Panc1 (cell line): ENCODE measurements around the gene DYNC1I1. TPM values are rescaled to one million over a fixed set of nuclear protein-coding genes. Genes with fewer than 3 reads are reported as not detected.

Experiments
- ATAC-seq: fragments of 200-7000 bp; cut with Tn5 transposase; 2 replicates; pipeline ENCODE4 v1.9.1; 2020; ENCODE audit warnings: mild to moderate bottlenecking, moderate library complexity
- BruUV-seq: library from RNA; stranded (reverse); fragments of 400-500 nt; replicated peaks from 2 replicates; lab custom pipeline; 2021; lab: Mats Ljungman, UMichigan
- CTCF ChIA-PET: fragments of 300-600 bp; sonication (Branson Sonifier 250); formaldehyde crosslinking; loops from one replicate; lab custom pipeline; 2022; ENCODE audit warnings: antibody characterized with exemption; lab: Charles Lee
- POLR2A ChIA-PET: fragments of 300-600 bp; sonication (Branson Sonifier 250); formaldehyde crosslinking; loops from one replicate; lab custom pipeline; 2022; ENCODE audit warnings: antibody characterized with exemption; lab: Charles Lee
- DNase-seq: peaks from one replicate; pipeline ENCODE4 v3.0.0-alpha.2; 2010; ENCODE audit warnings: low read depth, low spot score
- H3K27ac ChIP-seq: 2 replicates; pipeline ENCODE4 v1.5.1; 2011; ENCODE audit warnings: mild to moderate bottlenecking, low read length, inconsistent platforms
- H3K27me3 ChIP-seq: fragments of 200-500 bp; sonication (Bioruptor generic); 2 replicates; pipeline ENCODE4 v1.6.0; 2014; ENCODE audit warnings: low read length, inconsistent platforms; ENCODE audit not compliant: control insufficient read depth, insufficient read depth
- H3K36me3 ChIP-seq: fragments of 200-500 bp; sonication (Bioruptor generic); 2 replicates; pipeline ENCODE4 v1.5.1; 2014; ENCODE audit warnings: inconsistent platforms, mild to moderate bottlenecking, low read length, moderate library complexity; ENCODE audit not compliant: control insufficient read depth, insufficient read depth
- H3K4me1 ChIP-seq: 2 replicates; pipeline ENCODE4 v1.5.1; 2011; ENCODE audit warnings: inconsistent platforms, mild to moderate bottlenecking, low read length, moderate library complexity; ENCODE audit not compliant: control insufficient read depth, insufficient read depth
- H3K4me3 ChIP-seq, 2 experiments: 2 replicates each; pipeline ENCODE4 v1.5.1; 2011 to 2012; ENCODE audit warnings: low read depth in 2 of 2, low read length in 2 of 2, mild to moderate bottlenecking in 2 of 2, inconsistent platforms in 1 of 2, moderate library complexity in 1 of 2
- H3K9me3 ChIP-seq: fragments of 200-500 bp; sonication (Bioruptor generic); 2 replicates; pipeline ENCODE4 v1.5.1; 2014; ENCODE audit warnings: low read depth, mild to moderate bottlenecking, inconsistent platforms, low read length, moderate library complexity; ENCODE audit not compliant: control insufficient read depth, insufficient read depth
- POLR2AphosphoS5 ChIP-seq: IDR thresholded peaks from 2 replicates; pipeline ENCODE4 v1.6.1; 2012; ENCODE audit warnings: mild to moderate bottlenecking, low read depth, low read length, moderate library complexity
- SIN3A ChIP-seq: IDR thresholded peaks from 2 replicates; pipeline ENCODE4 v1.6.1; 2012; ENCODE audit warnings: low read depth, mild to moderate bottlenecking, low read length, moderate library complexity, borderline replicate concordance; ENCODE audit not compliant: insufficient read depth
- TCF7L2 ChIP-seq: IDR thresholded peaks from 2 replicates; pipeline ENCODE4 v1.6.1; 2011; ENCODE audit warnings: mild to moderate bottlenecking, low read depth, low read length, inconsistent platforms
- in situ Hi-C: cut with HindIII; loops from 2 replicates; pipeline ENCODE4 v1.10.0; 2016; ENCODE audit warnings: low sequenced_read_pairs, low pct_unique_long_range_greater_than_20kb
- intact Hi-C: fragments of 100-400 bp; cut with micrococcal nuclease; formaldehyde crosslinking; loops from one replicate; pipeline ENCODE4 v1.10.0; 2022; ENCODE audit not compliant: unreplicated experiment
- total RNA-seq: library from RNA; stranded (reverse); gene quantifications from one replicate; pipeline ENCODE4 v1.2.1, GENCODE V29; 2021; ENCODE audit not compliant: unreplicated experiment
- TF ChIP-seq, protein P1 (sequence below): fragments of 450-650 bp; IDR thresholded peaks from 2 replicates; pipeline ENCODE4 v1.5.1; 2017; ENCODE audit warnings: mild to moderate bottlenecking
- TF ChIP-seq, protein P2 (sequence below), 2 experiments: IDR thresholded peaks; 2 replicates each; pipeline ENCODE4 v1.6.1; 2011 to 2012; ENCODE audit warnings: low read depth in 2 of 2, control low read depth in 1 of 2, low read length in 1 of 2, mild to moderate bottlenecking in 1 of 2, moderate library complexity in 1 of 2; ENCODE audit not compliant: insufficient read depth in 1 of 2

DYNC1I1 gene
- total RNA-seq, 1 experiment from 2014 or later: 0.13 TPM

DNA sequence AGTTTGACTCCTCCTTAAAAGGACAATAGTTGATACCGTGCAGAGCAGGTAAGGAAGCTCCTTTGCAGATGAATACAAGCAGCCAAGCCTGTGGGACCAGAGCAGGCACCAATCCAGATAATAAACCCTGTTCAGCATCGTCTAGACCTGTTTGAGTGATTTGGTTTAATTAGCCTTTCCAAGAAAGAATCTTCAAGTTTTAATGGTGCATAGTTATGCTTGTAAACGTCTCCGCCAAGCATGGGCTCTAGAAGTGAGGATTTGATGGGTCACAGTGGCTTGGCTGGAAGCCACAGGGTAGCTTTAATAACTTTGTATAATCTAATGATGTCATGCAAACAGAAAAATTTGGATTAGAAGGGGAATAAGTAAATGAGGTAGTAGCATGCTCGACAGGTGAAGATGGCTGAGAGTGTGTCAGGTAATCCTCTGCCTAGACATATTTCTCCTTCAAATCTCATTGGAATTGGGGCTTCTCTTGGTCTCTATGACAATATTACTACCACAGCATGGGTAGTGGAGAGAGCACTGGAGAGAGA, 188.4 kb downstream of the DYNC1I1 start:
- in situ Hi-C loops: no loop called here
- ChIA-PET POLR2A (no interaction called here), CTCF (no interaction called here)
- no peak overlapping the region for H3K27ac ChIP-seq
- no TSS peak for BruUV-seq
- DNase-seq (no peak), ATAC-seq (no peak)
- no peaks in the 10 kb centered on the region for H3K4me1 ChIP-seq
- H3K27me3 ChIP-seq: no peaks in the 10 kb centered on the region; the same call in 1 of the 2 replicates
- no peaks in the 10 kb centered on the region for H3K9me3 ChIP-seq
- H3K36me3 ChIP-seq: no peaks in the 10 kb centered on the region
- no peak overlapping the region for H3K4me3 ChIP-seq
- TF ChIP-seq, protein P1, sequence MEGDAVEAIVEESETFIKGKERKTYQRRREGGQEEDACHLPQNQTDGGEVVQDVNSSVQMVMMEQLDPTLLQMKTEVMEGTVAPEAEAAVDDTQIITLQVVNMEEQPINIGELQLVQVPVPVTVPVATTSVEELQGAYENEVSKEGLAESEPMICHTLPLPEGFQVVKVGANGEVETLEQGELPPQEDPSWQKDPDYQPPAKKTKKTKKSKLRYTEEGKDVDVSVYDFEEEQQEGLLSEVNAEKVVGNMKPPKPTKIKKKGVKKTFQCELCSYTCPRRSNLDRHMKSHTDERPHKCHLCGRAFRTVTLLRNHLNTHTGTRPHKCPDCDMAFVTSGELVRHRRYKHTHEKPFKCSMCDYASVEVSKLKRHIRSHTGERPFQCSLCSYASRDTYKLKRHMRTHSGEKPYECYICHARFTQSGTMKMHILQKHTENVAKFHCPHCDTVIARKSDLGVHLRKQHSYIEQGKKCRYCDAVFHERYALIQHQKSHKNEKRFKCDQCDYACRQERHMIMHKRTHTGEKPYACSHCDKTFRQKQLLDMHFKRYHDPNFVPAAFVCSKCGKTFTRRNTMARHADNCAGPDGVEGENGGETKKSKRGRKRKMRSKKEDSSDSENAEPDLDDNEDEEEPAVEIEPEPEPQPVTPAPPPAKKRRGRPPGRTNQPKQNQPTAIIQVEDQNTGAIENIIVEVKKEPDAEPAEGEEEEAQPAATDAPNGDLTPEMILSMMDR: no peak
- TF ChIP-seq, protein P2, sequence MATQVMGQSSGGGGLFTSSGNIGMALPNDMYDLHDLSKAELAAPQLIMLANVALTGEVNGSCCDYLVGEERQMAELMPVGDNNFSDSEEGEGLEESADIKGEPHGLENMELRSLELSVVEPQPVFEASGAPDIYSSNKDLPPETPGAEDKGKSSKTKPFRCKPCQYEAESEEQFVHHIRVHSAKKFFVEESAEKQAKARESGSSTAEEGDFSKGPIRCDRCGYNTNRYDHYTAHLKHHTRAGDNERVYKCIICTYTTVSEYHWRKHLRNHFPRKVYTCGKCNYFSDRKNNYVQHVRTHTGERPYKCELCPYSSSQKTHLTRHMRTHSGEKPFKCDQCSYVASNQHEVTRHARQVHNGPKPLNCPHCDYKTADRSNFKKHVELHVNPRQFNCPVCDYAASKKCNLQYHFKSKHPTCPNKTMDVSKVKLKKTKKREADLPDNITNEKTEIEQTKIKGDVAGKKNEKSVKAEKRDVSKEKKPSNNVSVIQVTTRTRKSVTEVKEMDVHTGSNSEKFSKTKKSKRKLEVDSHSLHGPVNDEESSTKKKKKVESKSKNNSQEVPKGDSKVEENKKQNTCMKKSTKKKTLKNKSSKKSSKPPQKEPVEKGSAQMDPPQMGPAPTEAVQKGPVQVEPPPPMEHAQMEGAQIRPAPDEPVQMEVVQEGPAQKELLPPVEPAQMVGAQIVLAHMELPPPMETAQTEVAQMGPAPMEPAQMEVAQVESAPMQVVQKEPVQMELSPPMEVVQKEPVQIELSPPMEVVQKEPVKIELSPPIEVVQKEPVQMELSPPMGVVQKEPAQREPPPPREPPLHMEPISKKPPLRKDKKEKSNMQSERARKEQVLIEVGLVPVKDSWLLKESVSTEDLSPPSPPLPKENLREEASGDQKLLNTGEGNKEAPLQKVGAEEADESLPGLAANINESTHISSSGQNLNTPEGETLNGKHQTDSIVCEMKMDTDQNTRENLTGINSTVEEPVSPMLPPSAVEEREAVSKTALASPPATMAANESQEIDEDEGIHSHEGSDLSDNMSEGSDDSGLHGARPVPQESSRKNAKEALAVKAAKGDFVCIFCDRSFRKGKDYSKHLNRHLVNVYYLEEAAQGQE (IDR thresholded peaks at IDR 0.05; ENCODE audit: insufficient read depth in 1 of 2, low read depth in 2 of 2, low read length in 1 of 2): no peak
- TF ChIP-seq TCF7L2 (no peak), POLR2AphosphoS5 (no peak), SIN3A (no peak)
- intact Hi-C loops: no loop called here

DNA sequence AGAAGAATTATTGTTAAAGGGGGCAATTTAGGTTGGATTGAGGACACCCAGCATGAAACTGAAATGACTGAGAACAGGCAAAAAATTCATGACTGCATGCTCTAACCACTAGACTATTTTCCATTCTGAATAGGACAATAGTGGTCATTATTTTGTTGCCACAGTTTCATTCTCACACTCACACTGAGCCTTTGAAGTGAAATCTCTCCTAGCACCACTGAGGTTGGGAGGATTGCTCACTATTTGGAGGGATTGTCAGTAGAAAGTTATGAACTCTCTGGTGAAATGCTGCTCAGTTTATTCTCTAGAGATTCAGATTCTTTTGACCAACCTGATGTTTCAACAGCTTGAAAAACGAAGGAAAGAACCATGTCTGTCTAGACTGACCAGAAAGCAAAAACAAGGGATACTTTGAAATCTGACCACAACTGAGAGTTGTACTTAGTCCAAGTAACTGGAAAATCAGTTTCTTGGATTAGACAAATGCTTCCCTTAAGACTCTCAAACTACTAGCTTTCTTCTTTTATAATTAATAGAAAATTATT, 191.2 kb downstream of the DYNC1I1 start:
- TF ChIP-seq SIN3A: no peak
- TF ChIP-seq, protein P2 (IDR thresholded peaks at IDR 0.05; ENCODE audit: insufficient read depth in 1 of 2, low read depth in 2 of 2, low read length in 1 of 2): no peak
- TF ChIP-seq TCF7L2: no peak
- TF ChIP-seq POLR2AphosphoS5: no peak
- TF ChIP-seq, protein P1: no peak
- no TSS peak for BruUV-seq
- H3K27me3 ChIP-seq: no peaks in the 10 kb centered on the region; the same call in 1 of the 2 replicates
- no peaks in the 10 kb centered on the region for H3K36me3 ChIP-seq
- H3K4me1 ChIP-seq: no peaks in the 10 kb centered on the region
- in situ Hi-C loops: no loop called here
- no peaks in the 10 kb centered on the region for H3K9me3 ChIP-seq
- ATAC-seq: no peak
- intact Hi-C loops: no loop called here
- CTCF ChIA-PET: no interaction called here
- POLR2A ChIA-PET: no interaction called here
- H3K4me3 ChIP-seq: no peak overlapping the region
- H3K27ac ChIP-seq: no peak overlapping the region
- no peak for DNase-seq
